IMR-90 (cell line): ENCODE data around the gene DOCK2. TPM values are rescaled to one million over a fixed set of nuclear protein-coding genes. Genes with fewer than 3 reads are reported as not detected.
A peak's percentile ranks its signal among the peaks of the same experiment; 100 is the strongest.

Experiments
- ATAC-seq: fragments of 200-7000 bp; cut with Tn5 transposase; 2 replicates; pipeline ENCODE4 v1.9.1; 2020; ENCODE audit warnings: low read depth, mild to moderate bottlenecking, moderate library complexity
- BruUV-seq: library from RNA; stranded (reverse); fragments of 400-500 nt; replicated peaks from 2 replicates; lab custom pipeline; 2021; lab: Mats Ljungman, UMichigan
- CTCF ChIA-PET: fragments of 300-600 bp; formaldehyde crosslinking; extraction: SDS; loops from one replicate; lab custom pipeline; 2021; ENCODE audit warnings: antibody characterized with exemption; lab: Yijun Ruan, JAX
- POLR2A ChIA-PET: fragments of 300-600 bp; sonication (Branson Sonifier 250); formaldehyde crosslinking; loops from one replicate; lab custom pipeline; 2022; ENCODE audit warnings: antibody characterized with exemption; ENCODE audit not compliant: unreplicated experiment; lab: Charles Lee
- DNase-seq: peaks from one replicate; pipeline ENCODE4 v3.0.0; 2013
- H2AFZ ChIP-seq: replicated peaks from 2 replicates; pipeline ENCODE3; 2013; ENCODE audit warnings: low read length, mild to moderate bottlenecking; ENCODE audit not compliant: poor library complexity
- H2AK5ac ChIP-seq: 2 replicates; pipeline ENCODE4 v1.6.1; 2013; ENCODE audit warnings: low read depth, low read length, inconsistent platforms
- H2AK9ac ChIP-seq: replicated peaks from 2 replicates; pipeline ENCODE3; 2013; ENCODE audit warnings: mild to moderate bottlenecking, low read depth, low read length, moderate library complexity; ENCODE audit not compliant: poor library complexity
- H2BK120ac ChIP-seq: 2 replicates; pipeline ENCODE4 v1.6.1; 2013; ENCODE audit warnings: low read depth, low read length, inconsistent platforms
- H2BK15ac ChIP-seq: 3 replicates; pipeline ENCODE4 v1.6.1; 2013; ENCODE audit warnings: low read depth, low read length, inconsistent platforms
- H2BK20ac ChIP-seq: 2 replicates; pipeline ENCODE4 v1.6.1; 2013; ENCODE audit warnings: low read depth, mild to moderate bottlenecking, inconsistent platforms, low read length, moderate library complexity
- H2BK5ac ChIP-seq: 2 replicates; pipeline ENCODE4 v1.6.1; 2013; ENCODE audit warnings: mild to moderate bottlenecking, low read depth, low read length, inconsistent platforms; ENCODE audit not compliant: poor library complexity, severe bottlenecking
- H3K14ac ChIP-seq: replicated peaks from 2 replicates; pipeline ENCODE4 v1.6.1; 2013; ENCODE audit warnings: low read depth, low read length, inconsistent platforms
- H3K18ac ChIP-seq: 2 replicates; pipeline ENCODE4 v1.6.1; 2013; ENCODE audit warnings: low read depth, low read length, control low read depth
- H3K23ac ChIP-seq: 2 replicates; pipeline ENCODE4 v1.6.1; 2013; ENCODE audit warnings: low read depth, low read length, inconsistent platforms
- H3K27ac ChIP-seq: 2 replicates; pipeline ENCODE4 v1.5.1; 2013; ENCODE audit warnings: mild to moderate bottlenecking, control low read depth, low read length; ENCODE audit not compliant: insufficient read depth
- H3K27me3 ChIP-seq: 2 replicates; pipeline ENCODE4 v1.6.1; 2013; ENCODE audit warnings: low read length; ENCODE audit not compliant: control insufficient read depth, insufficient read depth
- H3K36me3 ChIP-seq: 2 replicates; pipeline ENCODE4 v1.6.1; 2013; ENCODE audit warnings: low read length, mixed read lengths; ENCODE audit not compliant: control insufficient read depth, insufficient read depth
- H3K4ac ChIP-seq: 2 replicates; pipeline ENCODE4 v1.6.1; 2013; ENCODE audit warnings: low read depth, low read length, inconsistent platforms
- H3K4me1 ChIP-seq: 2 replicates; pipeline ENCODE4 v1.6.1; 2013; ENCODE audit warnings: low read length, mixed read lengths; ENCODE audit not compliant: control insufficient read depth, insufficient read depth
- H3K4me2 ChIP-seq: 2 replicates; pipeline ENCODE4 v1.6.1; 2013; ENCODE audit warnings: low read depth, mild to moderate bottlenecking, control low read depth, low read length, moderate library complexity
- H3K4me3 ChIP-seq: 2 replicates; pipeline ENCODE4 v1.5.1; 2013; ENCODE audit warnings: low read depth, mild to moderate bottlenecking, control low read depth, low read length, moderate library complexity; ENCODE audit not compliant: insufficient read depth
- H3K56ac ChIP-seq: 2 replicates; pipeline ENCODE4 v1.6.1; 2013; ENCODE audit warnings: low read length, inconsistent platforms; ENCODE audit not compliant: insufficient read depth; ENCODE audit errors: extremely low read depth
- H3K79me1 ChIP-seq, 2 experiments: 2 replicates each; pipeline ENCODE4 v1.6.1; 2013; ENCODE audit warnings: low read length in 2 of 2, inconsistent platforms in 1 of 2, low read depth in 1 of 2
- H3K9ac ChIP-seq: 2 replicates; pipeline ENCODE4 v1.6.1; 2013; ENCODE audit warnings: low read depth, low read length, control low read depth
- H3K9me1 ChIP-seq: 2 replicates; pipeline ENCODE4 v1.6.1; 2013; ENCODE audit warnings: low read length, inconsistent platforms; ENCODE audit not compliant: insufficient read depth
- H3K9me3 ChIP-seq: 2 replicates; pipeline ENCODE4 v1.6.1; 2013; ENCODE audit warnings: low read length; ENCODE audit not compliant: control insufficient read depth, insufficient read depth
- H4K20me1 ChIP-seq: 2 replicates; pipeline ENCODE4 v1.6.1; 2013; ENCODE audit warnings: low read length, inconsistent platforms; ENCODE audit not compliant: insufficient read depth
- H4K5ac ChIP-seq: 2 replicates; pipeline ENCODE4 v1.6.1; 2013; ENCODE audit warnings: mild to moderate bottlenecking, low read depth, low read length, control low read depth
- H4K8ac ChIP-seq, 2 experiments: 2 replicates each; pipeline ENCODE4 v1.6.1; 2013; ENCODE audit warnings: low read depth in 2 of 2, low read length in 2 of 2, control low read depth in 1 of 2, inconsistent platforms in 1 of 2
- H4K91ac ChIP-seq: 2 replicates; pipeline ENCODE4 v1.6.1; 2013; ENCODE audit warnings: low read depth, low read length, inconsistent platforms; ENCODE audit not compliant: insufficient read depth
- CEBPB ChIP-seq: IDR thresholded peaks from 2 replicates; pipeline ENCODE4 v1.6.1; 2012; ENCODE audit warnings: low read depth, low read length, improper control_type of control experiment
- MAFK ChIP-seq: IDR thresholded peaks from 2 replicates; pipeline ENCODE4 v1.6.1; 2012; ENCODE audit warnings: low read depth, low read length, improper control_type of control experiment
- MXI1 ChIP-seq: IDR thresholded peaks from 2 replicates; pipeline ENCODE4 v1.6.1; 2012; ENCODE audit warnings: low read depth, mild to moderate bottlenecking, low read length, moderate library complexity, borderline replicate concordance
- RAD21 ChIP-seq: IDR thresholded peaks from 2 replicates; pipeline ENCODE4 v1.6.1; 2012; ENCODE audit warnings: low read length, improper control_type of control experiment
- RCOR1 ChIP-seq: IDR thresholded peaks from 2 replicates; pipeline ENCODE4 v1.6.1; 2012; ENCODE audit warnings: mild to moderate bottlenecking, low read length, improper control_type of control experiment; ENCODE audit not compliant: insufficient replicate concordance
- WGBS, 2 experiments: methylation state at CpG; one replicate each; pipeline versions ENCODE4 v1.1.5 to v1.1.7; 2013; ENCODE audit warnings: missing lambda C conversion rate in 2 of 2; ENCODE audit not compliant: insufficient read length in 1 of 2; ENCODE audit errors: extremely low coverage in 2 of 2; 5-methylcytosine and 5-hydroxymethylcytosine counted together
- dilution Hi-C: fragments of 300-500 bp; cut with HindIII; formaldehyde crosslinking; loops from one replicate; pipeline ENCODE4 v1.14.3; 2018; ENCODE audit warnings: low sequenced_read_pairs; ENCODE audit not compliant: unreplicated experiment
- in situ Hi-C: fragments of 300-500 bp; cut with MboI; formaldehyde crosslinking; loops from 3 replicates; pipeline ENCODE4 v1.14.3; 2019; ENCODE audit warnings: low sequenced_read_pairs, inconsistent platforms, mixed read lengths
- intact Hi-C: fragments of 100-400 bp; cut with micrococcal nuclease; formaldehyde crosslinking; loops from 2 replicates; pipeline ENCODE4 v1.10.0; 2022
- polyA plus RNA-seq, 3 experiments: library from polyadenylated mRNA; depleted of rRNA; stranded (reverse); fragments of >200 nt; gene quantifications; 2 replicates each; pipeline ENCODE4 v1.2.3, GENCODE V29; 2012; ENCODE audit warnings: low replicate concordance in 1 of 3
- total RNA-seq: library from RNA; depleted of rRNA; stranded (reverse); fragments of >200 nt; gene quantifications from 2 replicates; pipeline ENCODE4 v1.2.3, GENCODE V29; 2012

The DOCK2 gene
- total and polyA plus RNA-seq, 2 of the 4 experiments (the other 2 are of a cell fraction) = 0.72 to 3.0 TPM

- CTCF ChIA-PET = interaction anchor here (1.2 kb wide), 1 partner anchor 192 kb away, joined by 7 read pairs; the partner anchor contains the start of gene INSYN2B
Observed at GRCh38 chr5:169788168-169788567, 151.1 kb downstream of the DOCK2 start.

More at GRCh38 chr5:169788168-169788567, 151.1 kb downstream of the DOCK2 start:
- ATAC-seq (peak; percentile 52), DNase-seq (peak; percentile 69)
- 0 out of 2 replicates have a peak overlapping the region, but pooled peaks have one; percentile 35 for H3K56ac ChIP-seq
- H2AFZ ChIP-seq = peak overlapping the region; percentile 73
- H2BK15ac ChIP-seq = peak overlapping the region; percentile 4; the same call in 1 of the 3 replicates
- POLR2A ChIA-PET = no interaction called here
- peak overlapping the region; percentile 83 for H2BK5ac ChIP-seq
- peaks cover 12% of the 10 kb centered on the region for H3K4me1 ChIP-seq
- H3K4me3 ChIP-seq = no peak overlapping the region
- no peaks in the 10 kb centered on the region for H3K9me3 ChIP-seq
- no peak overlapping the region for H2AK5ac ChIP-seq
- H3K4ac ChIP-seq = peak overlapping the region; percentile 58; the same call in 1 of the 2 replicates
- no peak overlapping the region for H2AK9ac ChIP-seq
- WGBS, 2 experiments = 0% methylated on average over 3 of the region's 5 CpGs; no CpG with 5 or more reads in 1 of the 2 experiments
- H4K8ac ChIP-seq = peak overlapping the region in 1 of 2 experiments; percentile 73; a peak in 2 of 4 replicates
- H3K36me3 ChIP-seq = no peaks in the 10 kb centered on the region
- no peaks in the 10 kb centered on the region for H3K27me3 ChIP-seq
- peak overlapping the region; percentile 67 for H2BK120ac ChIP-seq
- H3K9ac ChIP-seq = no peak overlapping the region
- peak overlapping the region; percentile 90; the same call in 1 of the 2 replicates for H2BK20ac ChIP-seq
- BruUV-seq = no TSS peak
- in situ Hi-C loops = no loop called here
- H3K4me2 ChIP-seq = peak overlapping the region; percentile 8; the same call in 1 of the 2 replicates
- peak overlapping the region; percentile 53; the same call in 1 of the 2 replicates for H4K91ac ChIP-seq
- H3K79me1 ChIP-seq = 0 out of 4 replicates have a peak, but pooled peaks cover 0 to 5% of the 10 kb centered on the region in 2 experiments
- peak overlapping the region; percentile 24; the same call in 1 of the 2 replicates for H3K27ac ChIP-seq
- peaks cover 6% of the 10 kb centered on the region; the same call in 1 of the 2 replicates for H3K9me1 ChIP-seq
- H3K23ac ChIP-seq = no peak overlapping the region
- H3K14ac ChIP-seq = peak overlapping the region; percentile 82
- peak overlapping the region; percentile 73; the same call in 1 of the 2 replicates for H3K18ac ChIP-seq
- TF ChIP-seq MXI1 (no peak), RCOR1 (no peak), RAD21 (no peak), MAFK (no peak), CEBPB (peak; percentile 65; the same call in 1 of the 2 replicates)
- no peak overlapping the region; the same call in 1 of the 2 replicates for H4K5ac ChIP-seq
- dilution Hi-C loops = no loop called here
- no peaks in the 10 kb centered on the region for H4K20me1 ChIP-seq
- intact Hi-C loops = no loop called here
